Esophagus muscularis mucosa (tissue), 3 donors: Measurements from ENCODE around the gene HOXA10.

Experiments
- POLR2AphosphoS5 ChIP-seq, 2 donors: sonication (generic); formaldehyde crosslinking; IDR thresholded peaks; one replicate each; pipeline ENCODE4 v1.6.1; 2017; ENCODE audit warnings: antibody characterized with exemption in 2 of 2
- TF ChIP-seq, protein P1 (sequence below), 3 experiments: fragments of 200-600 bp in 2 of 3; fragments of 450-650 bp in 1 of 3; sonication (generic) in 2 of 3; IDR thresholded peaks; one replicate each; pipeline ENCODE4 v1.5.1; 2017 to 2019; ENCODE audit warnings: antibody characterized with exemption in 3 of 3, mild to moderate bottlenecking in 2 of 3, moderate library complexity in 1 of 3

DNA sequence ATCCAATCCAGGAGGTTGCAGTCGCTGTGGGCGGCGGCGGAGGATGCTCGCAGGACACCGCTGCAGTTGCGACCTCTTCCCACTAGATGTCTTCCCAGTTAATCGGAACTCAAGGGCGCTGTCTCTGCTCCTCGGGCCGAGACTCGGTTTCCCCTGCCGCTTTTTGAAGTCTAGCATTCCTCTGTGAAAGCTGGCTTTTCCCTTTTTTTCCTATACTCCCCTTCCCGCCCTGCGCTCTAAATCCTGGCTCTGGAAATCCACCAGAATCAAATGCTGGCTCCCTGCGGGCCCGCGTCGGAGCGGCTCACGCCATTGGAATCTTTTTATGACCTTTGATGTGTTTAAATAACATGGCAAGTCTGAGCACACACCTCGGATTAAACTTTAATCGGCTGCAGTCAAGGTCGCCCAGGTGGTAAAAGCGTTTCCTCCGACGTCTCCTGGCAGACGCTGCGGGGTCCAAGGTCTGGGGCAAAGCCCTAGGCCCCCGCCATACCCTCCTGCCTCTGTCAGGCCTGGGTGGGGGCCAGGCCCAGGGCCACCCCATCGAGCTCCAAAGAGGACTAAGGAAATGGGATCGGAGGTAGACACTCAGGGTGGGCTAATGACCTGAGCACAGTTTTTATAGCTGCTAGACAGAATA is 36.4 kb upstream of the HOXA10 start:
- TF ChIP-seq, protein P1, sequence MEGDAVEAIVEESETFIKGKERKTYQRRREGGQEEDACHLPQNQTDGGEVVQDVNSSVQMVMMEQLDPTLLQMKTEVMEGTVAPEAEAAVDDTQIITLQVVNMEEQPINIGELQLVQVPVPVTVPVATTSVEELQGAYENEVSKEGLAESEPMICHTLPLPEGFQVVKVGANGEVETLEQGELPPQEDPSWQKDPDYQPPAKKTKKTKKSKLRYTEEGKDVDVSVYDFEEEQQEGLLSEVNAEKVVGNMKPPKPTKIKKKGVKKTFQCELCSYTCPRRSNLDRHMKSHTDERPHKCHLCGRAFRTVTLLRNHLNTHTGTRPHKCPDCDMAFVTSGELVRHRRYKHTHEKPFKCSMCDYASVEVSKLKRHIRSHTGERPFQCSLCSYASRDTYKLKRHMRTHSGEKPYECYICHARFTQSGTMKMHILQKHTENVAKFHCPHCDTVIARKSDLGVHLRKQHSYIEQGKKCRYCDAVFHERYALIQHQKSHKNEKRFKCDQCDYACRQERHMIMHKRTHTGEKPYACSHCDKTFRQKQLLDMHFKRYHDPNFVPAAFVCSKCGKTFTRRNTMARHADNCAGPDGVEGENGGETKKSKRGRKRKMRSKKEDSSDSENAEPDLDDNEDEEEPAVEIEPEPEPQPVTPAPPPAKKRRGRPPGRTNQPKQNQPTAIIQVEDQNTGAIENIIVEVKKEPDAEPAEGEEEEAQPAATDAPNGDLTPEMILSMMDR (IDR thresholded peaks at IDR 0.05), result peak; percentile 53 to 90 (median 70)
- TF ChIP-seq POLR2AphosphoS5 (IDR thresholded peaks at IDR 0.05), result no peak
